HG03442 (cell line): ENCODE data around the gene FADS6.

ENCODE experiments used
- ATAC-seq: cut with Tn5 transposase; IDR thresholded peaks from one replicate; pipeline ENCODE4 v1.9.1; 2021; ENCODE audit warnings: mild to moderate bottlenecking, moderate library complexity; ENCODE audit not compliant: unreplicated experiment

Gene FADS6

GRCh38 chr17:74855323-74855722 is 38.1 kb downstream of the FADS6 start:
- ATAC-seq, result no peak

GRCh38 chr17:74854792-74855191 is 38.6 kb downstream of the FADS6 start:
- no peak for ATAC-seq

DNA sequence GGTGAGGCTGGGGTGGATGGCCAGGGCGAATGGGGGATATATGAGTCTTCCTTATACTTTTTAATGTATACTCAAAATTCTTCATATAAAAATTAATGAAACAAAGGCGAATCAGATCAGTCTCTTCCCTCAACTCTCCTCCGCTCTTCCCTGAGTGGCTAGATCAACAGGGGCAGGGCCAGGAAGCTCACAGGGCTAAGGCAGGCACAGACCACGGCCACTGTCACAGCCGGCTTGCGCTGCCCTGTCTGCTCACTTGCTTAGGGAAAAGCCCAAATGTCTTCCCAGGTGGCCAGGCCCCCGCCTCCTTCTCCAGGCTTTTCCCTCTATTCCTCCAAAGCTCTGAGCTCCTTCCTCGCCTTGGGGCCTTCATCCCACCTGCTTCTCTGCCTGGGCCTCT is 39.8 kb downstream of the FADS6 start:
- ATAC-seq, result no peak

DNA sequence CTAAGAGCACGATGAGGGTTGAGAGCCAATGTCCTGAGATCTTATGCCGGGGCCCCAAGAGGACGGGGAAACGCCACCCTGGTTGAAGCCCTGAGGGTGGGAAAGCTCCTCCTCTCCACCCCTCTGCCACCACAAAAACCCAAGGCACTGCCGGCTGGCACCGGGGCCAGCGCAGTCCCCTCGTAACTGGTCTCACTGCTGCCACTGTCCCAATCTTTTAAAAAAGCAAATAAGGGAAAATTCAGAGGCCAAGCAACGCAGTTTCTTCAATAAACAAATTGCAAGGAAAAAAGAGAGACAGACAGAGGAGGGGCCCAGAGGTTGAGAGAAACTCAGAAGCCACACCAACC is 40.4 kb downstream of the FADS6 start:
- no peak for ATAC-seq

DNA sequence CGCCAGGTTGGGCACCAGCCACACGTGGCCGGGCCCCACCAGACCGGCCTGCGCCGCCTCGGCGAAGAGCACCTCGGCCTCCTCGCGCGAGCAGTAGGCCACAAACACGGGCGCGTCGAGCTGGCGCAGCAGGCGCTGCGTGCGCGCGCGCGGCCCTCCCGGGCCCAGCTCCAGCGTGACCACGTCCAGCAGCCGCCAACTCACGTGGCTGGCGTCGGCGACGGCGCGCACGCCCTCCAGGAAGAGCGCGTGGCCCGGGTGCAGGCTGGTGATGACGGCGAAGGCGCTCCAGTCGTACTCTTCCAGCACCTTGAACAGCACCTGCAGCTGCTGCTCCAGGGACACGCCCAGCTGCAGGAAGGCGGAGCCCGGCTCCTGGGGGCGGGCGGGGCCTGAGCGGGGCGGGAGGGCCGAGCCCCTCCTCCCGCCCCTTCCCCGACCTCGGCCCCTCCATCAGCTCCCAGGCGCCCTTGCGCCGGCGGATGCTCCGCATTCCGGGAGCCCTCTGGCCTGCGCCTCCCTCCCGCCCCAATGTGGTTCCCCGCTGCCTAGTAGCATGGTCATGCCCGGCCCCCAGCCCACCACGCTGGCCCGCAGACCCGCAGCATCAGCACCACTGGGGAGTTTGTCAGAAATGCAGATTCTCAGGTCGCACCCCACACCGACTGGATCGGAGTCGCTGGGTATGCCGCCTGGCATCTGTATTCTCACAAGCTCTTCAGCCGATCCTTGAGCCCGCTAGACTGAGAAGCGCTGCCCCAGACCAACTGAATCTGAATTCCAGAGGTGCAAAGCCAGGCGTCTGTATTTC is 41.0 kb downstream of the FADS6 start:
- no peak for ATAC-seq

DNA sequence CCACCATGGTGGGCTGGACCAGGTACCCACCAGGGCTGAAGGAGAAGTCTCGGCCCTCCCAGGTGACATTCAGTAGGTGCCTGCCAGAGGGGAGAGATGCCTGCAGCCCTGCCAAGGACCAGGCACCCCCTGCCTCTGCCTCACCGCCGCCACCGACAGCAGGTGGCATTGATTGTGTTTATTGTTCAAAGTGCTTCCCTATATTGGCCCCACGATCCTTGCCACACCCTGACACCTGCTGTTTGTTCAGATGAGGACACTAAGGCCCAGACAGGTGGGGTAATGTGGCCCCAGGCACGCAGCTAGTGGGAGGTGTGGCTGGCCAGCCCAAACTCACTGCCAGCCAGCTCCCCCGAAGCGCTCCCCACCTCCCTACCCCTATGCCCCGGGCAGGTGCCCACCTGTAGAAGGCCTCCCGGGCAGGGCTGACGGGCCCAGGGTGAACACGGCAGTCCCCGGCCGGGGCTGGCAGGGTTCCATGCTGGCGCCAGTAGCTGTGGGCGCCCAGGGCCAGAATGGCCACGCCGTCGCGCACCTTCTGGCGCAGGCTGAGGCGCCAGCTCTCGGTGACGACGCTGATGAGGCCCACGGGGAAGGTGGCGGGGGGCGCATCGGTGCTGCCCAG is 41.7 kb downstream of the FADS6 start:
- no peak for ATAC-seq

DNA sequence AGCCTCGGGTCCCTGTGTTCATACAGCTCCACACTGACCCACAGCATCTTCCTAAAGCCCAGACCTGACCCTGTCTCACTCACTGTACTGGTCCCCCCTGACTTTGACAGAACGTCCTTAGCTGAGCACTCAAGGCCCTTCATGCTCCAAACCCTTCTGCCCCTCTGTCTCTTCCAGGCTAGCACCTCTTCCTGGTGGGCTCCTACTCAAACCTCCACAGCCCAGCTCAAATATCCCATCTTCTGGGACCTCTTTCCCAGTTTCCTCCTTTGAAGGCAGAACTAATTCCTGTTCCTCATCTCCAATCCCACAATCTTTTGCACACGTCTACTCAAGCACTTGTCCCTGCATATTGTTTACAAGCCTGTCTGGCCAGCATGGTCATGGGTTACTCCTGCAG is 42.5 kb downstream of the FADS6 start:
- no peak for ATAC-seq

DNA sequence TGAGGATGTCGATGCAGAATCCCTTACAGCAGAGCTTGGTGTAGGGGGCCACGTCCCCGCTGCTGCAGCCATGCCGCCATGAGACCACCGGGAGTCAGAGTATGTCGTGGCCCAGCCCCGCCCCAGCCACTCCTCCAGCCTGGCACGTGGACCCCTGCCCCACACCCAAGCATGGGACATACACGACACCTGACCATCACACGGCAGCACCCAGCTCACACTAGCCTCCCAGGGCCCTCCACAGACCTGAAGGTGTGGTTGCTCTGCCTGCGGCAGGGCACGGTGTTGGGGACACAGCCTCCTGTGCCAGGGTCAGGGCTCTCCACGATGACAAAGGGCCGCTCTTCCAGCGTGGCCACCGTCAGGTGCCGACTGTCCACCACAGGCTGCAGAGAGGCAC is 43.1 kb downstream of the FADS6 start:
- no peak for ATAC-seq

GRCh38 chr17:74848656-74849399 is 44.6 kb downstream of the FADS6 start:
- no peak for ATAC-seq

DNA sequence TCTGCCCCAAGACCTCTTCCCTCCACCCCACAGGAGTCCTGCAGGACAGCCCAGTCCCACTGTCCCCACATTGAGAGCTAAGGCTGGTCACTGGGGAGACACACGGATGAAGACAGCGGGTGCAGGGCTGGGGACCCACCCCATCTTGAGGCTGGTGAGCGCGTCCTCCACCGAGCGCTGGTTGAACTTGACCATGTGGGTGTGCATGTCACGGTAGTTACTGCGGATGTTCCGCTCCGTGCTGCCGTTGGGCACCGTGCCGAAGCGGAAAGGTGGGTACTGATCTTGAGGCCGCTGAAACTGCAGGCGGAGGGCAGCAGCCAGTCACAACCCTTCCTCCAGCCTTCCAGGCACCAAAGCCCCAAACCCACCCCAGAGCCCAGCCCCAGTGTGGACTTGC is 46.8 kb downstream of the FADS6 start:
- ATAC-seq, result no peak

GRCh38 chr17:74843352-74843627 is 50.1 kb downstream of the FADS6 start:
- ATAC-seq, result no peak

GRCh38 chr17:74842599-74843351 is 50.7 kb downstream of the FADS6 start:
- no peak for ATAC-seq

DNA sequence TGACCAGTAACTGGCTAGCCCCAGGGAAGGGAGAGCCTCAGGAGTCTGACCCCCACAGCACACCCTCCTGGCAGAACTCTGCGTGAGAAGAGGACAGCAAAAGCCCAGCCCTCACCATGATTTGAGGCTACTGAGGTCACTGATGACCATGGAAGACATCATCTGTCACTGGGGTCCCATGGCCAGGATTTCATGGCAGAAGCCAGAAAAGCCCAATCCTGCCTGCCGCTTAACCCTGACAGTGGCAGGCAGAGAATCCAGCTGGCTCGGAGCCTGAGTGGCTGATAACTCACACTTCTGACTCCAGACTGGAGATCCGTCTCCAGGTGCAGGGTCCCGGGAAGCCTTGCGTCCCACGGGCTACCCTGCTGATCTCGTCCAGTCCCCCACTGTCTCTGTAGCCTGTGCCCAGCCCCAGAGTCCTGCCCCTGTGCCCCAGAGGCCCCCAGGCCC is 51.3 kb downstream of the FADS6 start:
- ATAC-seq, result no peak

GRCh38 chr17:74840989-74841666 is 52.3 kb downstream of the FADS6 start:
- ATAC-seq, result no peak

GRCh38 chr17:74839990-74840852 is 53.2 kb downstream of the FADS6 start:
- no peak for ATAC-seq

DNA sequence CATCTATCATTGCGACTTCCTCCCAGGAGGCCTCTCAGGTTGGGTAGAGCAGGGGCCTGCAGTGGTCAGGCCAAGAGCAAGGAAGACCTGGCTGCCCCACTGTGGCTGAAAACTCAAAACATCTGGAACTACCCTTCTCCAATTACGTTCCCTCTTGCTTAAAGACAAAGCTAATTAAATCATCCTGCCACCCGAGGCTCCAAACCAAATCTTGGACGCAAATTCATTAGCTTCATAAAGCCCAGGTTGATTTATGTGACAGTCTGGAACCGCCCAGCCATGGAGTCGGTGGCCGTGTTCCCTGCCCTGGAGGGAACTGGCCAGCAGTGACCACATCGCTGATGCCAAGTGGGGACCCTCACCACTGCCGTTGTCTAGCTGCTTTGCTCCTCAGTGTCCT is 55.2 kb downstream of the FADS6 start:
- no peak for ATAC-seq

DNA sequence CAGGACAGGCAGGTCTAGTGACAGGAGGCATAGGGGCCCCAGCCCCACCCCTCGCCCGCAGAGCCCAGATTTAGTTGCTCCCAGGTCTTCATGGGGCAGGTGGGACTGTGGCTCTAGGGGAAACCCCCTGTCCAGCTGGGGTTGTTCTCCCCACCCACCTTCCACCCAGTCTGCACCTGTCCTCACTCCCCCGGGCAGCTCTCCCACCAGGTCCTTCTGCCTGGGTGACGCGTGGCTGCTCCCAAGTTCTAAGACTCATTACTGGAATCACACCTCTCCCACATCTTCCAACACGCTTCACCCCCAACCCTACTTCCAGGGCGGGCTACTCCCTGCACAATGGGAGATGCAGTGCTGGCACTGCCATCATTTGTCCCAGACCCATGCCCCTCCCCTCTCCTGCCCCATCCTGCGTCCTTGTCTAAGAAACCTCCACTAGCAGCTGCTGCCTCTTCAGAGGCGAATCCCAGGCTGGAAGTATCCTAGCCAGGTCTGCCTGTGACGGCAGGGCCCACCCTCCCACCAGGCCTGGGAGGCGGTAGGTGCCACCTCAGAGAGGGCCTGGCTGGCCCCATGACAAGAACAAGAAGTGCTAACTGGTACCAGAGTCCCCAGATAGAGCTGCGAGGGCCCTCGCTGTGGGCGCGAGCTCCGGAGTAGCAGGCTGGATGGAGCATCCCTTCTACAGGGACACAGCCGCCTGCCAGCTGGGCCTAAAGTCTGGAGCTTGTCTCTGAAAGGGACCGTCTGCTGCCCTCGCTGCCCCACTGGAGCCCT is 56.6 kb downstream of the FADS6 start:
- ATAC-seq, result no peak

- ATAC-seq, result no peak
Measured at GRCh38 chr17:74836191-74836590, 57.2 kb downstream of the FADS6 start.
